GM21576 (cell line): ENCODE results near the gene NUCKS1.

Source experiments
- ATAC-seq: cut with Tn5 transposase; IDR thresholded peaks from one replicate; pipeline ENCODE4 v1.9.1; 2021; ENCODE audit warnings: mild to moderate bottlenecking, moderate library complexity; ENCODE audit not compliant: unreplicated experiment

Gene NUCKS1, protein sequence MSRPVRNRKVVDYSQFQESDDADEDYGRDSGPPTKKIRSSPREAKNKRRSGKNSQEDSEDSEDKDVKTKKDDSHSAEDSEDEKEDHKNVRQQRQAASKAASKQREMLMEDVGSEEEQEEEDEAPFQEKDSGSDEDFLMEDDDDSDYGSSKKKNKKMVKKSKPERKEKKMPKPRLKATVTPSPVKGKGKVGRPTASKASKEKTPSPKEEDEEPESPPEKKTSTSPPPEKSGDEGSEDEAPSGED

GRCh38 chr1:205750138-205751035 lies at the start of gene NUCKS1:
NUCKS1 (minus strand) TSS chr1:205750182; CDS start chr1:205749973, 209 bp downstream.
- ATAC-seq = peak; percentile 73

- ATAC-seq = no peak
Observed at GRCh38 chr1:205798577-205798976, 48.6 kb upstream of the NUCKS1 start.

GRCh38 chr1:205797168-205797567 lies 47.2 kb upstream of the NUCKS1 start:
- no peak for ATAC-seq

DNA sequence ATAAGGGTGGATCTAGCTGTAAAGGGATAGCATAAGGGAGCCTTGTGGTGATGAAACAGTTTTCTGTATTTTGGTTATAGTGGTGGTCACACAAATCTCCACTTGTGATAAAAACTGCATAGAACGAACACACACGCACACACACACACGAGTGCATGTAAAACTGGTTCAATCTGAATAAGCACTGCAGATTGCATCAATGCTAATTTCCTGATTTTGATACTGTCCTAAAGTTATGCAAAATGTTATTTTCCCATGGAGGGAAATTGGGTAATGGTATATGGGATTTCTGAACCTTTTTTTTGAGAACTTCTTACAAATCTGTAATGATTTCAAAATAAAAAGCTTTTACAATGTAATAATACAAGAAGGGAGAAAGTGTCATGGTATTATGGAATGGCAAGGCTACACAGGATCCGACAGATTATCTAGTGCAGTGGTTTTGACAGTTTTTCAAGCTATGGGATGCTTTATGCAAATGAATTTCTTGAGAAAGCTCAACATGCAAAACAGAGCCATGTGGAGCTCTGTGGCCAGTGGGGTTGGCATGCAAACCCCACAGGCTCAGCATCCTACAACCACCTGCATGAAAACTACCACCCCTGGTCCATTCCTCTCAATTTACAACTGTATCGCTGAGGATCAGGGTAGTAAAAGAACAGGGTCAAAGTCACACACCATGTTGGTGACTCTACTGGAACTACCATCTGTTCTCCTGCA lies 44.2 kb upstream of the NUCKS1 start:
- no peak for ATAC-seq

DNA sequence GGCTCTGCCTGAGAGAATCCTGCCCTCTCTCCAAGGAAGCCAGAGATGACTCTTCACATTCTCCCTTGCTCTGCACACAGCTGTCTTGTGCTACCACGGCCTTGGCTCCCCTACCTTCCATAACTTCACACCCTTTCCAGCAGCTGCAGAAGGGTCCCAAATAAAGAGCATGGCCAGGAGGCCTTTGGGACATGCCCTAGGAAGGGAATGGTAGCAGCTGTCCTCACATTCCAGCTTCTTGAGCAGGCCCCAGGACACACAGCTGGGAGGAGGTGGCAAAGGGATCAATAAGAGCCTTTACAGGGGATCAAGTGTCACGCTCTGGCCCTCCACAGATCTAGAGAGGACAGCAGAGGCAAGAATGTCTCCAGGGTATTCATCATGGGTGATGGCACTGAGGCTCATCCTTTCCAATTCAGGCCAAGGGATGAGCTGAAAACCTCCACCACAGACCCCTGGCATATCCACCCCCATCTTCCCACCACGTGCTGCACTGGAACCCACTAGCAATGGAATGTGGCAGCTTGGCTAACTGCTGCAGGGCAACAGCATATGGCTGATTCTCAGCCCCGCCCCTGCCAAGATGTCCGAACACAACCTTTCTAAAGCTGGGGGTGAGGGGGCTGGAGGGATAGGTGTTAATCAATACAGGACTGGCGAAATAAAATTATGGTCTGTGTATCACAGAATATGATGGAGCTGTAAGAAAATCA lies 43.1 kb upstream of the NUCKS1 start:
- no peak for ATAC-seq

GRCh38 chr1:205792481-205792881 lies 42.5 kb upstream of the NUCKS1 start:
- peak; percentile 47 for ATAC-seq

DNA sequence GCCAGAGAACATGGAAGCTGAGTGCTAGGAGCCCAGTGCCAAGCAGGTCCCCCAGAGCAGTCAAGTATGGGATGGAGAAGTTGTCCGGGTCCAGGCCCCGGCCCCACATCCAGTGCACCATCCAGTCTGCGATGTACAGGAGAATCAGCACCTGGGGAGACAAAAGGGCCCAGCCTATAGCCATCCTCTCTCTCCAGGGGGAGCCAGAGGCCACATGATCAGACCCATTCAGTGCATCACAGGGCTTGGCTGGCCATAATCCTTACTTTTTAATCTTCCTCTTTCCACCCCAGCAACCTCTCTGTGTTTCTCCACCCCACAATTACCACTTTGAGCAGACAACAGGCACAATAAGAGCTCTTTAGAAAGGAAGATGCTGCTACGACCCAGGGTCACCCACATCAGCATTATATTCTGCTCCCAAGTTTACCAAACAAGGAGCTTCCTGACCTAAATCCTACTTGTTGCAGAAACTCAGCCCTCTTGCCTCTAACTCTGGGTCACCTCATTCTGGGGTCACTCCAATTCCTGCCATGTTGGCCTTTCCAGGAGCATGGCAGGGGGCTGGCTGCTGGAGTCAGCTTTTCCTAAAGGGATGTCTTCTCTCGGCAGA lies 41.7 kb upstream of the NUCKS1 start:
- peak; percentile 64 for ATAC-seq

DNA sequence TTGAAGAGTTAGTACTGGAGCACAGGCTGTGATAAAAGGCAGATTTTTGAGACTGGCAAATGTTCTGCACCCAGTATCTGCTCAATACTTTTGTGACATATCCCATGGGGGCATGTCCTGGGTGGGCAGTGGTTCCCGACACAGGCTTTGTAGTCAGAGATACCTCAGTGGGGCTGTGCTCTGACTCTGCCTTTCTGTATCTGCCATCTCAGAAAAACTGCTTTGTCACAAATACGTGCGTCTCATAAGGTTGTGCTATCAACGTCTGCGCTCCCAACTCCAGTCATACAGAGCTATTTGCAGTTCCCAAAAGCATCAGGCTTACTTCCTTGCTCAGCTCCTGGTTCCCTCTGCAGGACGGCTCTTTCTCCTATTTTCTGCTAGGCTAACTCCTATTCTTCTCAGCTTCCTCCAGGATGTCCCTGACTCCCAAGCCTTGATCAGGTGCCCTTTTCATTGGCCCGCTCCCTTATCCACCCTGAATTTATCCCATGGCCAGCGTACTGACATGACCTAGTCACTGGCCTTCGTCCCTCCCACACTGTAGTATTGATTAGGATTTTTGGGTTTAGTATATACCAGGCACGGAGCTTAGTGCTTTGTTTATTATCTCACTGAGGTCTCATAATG lies 37.4 kb upstream of the NUCKS1 start:
- ATAC-seq = no peak

GRCh38 chr1:205786601-205787000 lies 36.6 kb upstream of the NUCKS1 start:
- no peak for ATAC-seq

DNA sequence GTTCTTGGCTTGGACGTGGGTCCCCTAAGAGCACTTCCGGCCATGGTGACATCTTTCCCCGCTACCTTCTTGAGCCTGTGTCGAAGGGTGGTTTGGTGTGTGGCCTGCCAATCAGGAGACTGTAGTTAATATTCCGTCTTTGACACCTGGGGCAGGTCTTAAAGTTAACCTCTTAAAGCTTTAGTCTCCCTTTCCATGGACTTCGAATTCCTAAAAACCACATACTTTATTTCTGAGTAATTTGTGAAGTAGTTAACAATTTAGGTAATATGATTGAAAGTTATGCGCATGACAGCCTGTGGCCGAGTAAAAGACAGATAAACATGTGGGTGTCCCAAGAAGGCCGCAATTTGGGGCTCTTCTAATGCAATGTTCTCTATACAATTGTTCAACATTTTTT lies 35.5 kb upstream of the NUCKS1 start:
- no peak for ATAC-seq

DNA sequence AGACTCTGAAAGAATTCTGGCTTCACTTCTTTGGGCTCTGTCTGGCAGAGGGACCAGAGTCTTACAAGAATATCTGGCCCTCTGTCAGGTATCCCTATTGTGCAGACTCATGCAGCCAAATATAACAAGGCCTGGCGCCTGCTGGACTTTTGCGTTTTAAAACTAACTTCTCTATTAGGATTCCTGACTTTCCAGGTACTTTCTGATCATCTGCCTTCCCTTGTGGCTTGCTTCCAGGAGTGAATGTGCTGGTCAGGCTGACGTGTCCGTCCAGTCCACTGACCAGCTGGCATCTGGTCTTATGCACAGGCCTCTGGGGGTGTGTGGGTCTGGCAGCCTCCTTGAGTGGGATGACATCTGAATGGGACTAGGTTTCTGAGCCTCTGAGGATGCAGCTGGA lies 33.9 kb upstream of the NUCKS1 start:
- no peak for ATAC-seq

GRCh38 chr1:205783433-205783795 lies 33.4 kb upstream of the NUCKS1 start:
- no peak for ATAC-seq

- ATAC-seq = no peak
Observed at GRCh38 chr1:205782627-205783432, 32.8 kb upstream of the NUCKS1 start.

DNA sequence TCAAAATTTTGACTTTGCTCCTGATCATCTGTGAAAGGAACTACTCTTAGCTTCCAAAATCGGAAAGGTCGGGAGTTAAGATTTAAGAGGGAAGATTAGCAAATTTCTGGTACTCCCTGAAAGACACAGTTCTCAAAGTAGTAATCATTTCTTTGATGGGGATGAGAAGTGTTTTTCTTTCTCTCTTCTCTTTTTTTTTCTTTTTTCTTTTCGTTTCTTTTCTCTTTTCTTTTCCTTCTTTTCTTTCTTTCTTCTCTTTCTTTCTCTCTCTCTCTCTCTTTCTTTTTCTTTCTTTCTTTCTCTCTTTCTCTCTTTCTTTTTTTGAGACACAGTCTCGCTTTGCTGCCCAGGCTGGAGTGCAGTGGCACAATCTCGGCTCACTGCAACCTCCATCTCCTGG lies 30.4 kb upstream of the NUCKS1 start:
- no peak for ATAC-seq

DNA sequence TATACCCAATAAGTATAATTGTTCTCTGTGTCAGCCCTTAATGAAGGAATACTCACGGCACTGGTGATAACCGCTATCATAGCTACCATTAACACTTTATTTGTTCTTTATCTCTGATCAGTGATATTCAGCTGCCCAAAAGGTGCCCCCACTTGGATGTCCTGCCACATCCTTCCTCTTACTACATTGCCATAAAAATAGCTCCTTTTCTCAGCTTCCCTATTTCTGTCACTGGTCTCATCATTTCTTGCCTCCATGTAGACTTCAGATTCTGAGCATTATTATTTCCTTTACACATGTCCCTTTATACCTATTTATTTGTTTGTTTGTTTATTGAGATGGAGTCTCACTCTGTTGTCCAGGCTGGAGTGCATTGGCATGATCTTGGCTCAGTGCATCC lies 28.0 kb upstream of the NUCKS1 start:
- no peak for ATAC-seq

DNA sequence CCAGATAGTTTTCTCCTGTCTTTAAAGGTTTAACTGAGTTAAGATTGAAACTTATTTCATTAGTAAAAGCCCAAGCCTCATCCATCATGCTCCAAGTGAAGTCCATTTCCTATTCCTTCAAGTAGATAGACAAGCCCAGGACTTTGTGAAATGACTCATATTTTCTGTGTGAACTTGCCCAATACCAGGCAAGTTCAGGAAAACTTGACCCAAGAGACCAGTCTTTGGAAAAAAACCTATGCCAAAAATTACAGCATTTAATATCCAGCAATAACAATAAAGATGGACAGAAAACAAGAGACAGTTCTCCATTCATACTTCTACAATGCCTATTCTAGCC lies 25.7 kb upstream of the NUCKS1 start:
- ATAC-seq = no peak

GRCh38 chr1:205775015-205775716 lies 25.2 kb upstream of the NUCKS1 start, which contains the start of gene RAB29:
RAB29 (minus strand) TSS chr1:205775482; CDS start chr1:205774956, 526 bp downstream.
- ATAC-seq = peak; percentile 78

DNA sequence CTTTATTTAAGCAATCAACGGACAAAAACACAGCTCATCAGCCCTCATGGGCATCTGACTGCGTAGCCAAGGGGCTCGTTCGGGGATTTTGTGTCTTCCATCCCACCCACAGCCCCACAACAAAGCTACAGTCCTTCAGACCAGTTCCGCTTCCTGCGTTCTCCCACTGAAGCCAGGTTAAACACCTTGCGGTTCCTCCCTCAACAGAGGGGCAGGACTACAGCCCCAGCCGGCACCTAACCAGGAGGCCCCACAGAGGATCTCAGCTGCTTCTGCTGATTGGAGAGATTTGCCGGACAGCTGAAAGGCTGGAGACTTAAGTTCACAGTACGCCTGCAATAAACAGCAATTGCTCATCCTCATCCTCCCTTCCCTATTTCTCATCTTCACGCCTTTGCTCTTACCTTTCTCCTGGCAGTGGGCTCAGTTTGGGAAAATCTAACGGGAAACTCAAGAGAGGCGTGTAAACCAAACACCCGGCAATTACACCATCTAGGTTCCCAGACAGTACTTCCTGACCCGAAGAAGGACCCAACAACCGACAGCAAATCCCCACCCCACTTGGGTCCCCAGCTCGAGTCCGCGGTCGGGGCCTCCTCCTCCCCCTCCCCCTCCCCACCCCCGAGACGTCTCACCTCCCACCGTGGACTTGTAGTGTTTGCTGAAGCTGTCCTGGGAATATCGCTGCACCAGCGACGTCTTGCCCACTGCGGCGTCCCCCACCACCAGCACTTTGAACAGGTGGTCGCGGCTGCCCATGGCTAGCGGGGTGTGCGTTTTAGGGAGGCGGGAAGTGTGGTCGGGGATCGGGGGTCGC lies 24.4 kb upstream of the NUCKS1 start:
- no peak for ATAC-seq
